G401 (cell line): ENCODE results near the gene TFEB. TPM values are rescaled to one million over a fixed set of nuclear protein-coding genes. Genes with fewer than 3 reads are reported as not detected.

Experiments
- DNase-seq: peaks from one replicate; pipeline ENCODE4 v3.0.0-alpha.2; 2015; ENCODE audit warnings: low spot score
- in situ Hi-C: cut with HindIII; loops from 2 replicates; pipeline ENCODE4 v1.10.0; 2016; ENCODE audit warnings: low sequenced_read_pairs, mixed read lengths
- total RNA-seq: library from RNA; depleted of rRNA; stranded (reverse); fragments of >200 nt; shearing (Covaris generic); gene quantifications from 2 replicates; pipeline ENCODE4 v1.2.3, GENCODE V29; 2014

The TFEB gene
- total RNA-seq, 1 experiment from 2014 or later = 9.8 TPM

GRCh38 chr6:41713650-41714291, 21.6 kb downstream of the TFEB start:
- in situ Hi-C loops = no loop called here
- DNase-seq = no peak

GRCh38 chr6:41713159-41713649, 22.2 kb downstream of the TFEB start:
- in situ Hi-C loops = no loop called here
- peak; percentile 88 for DNase-seq

GRCh38 chr6:41712651-41713103, 22.7 kb downstream of the TFEB start:
- in situ Hi-C loops = no loop called here
- DNase-seq = peak; percentile 83

- in situ Hi-C loops = no loop called here
- no peak for DNase-seq
Observed at GRCh38 chr6:41711323-41712038, 23.9 kb downstream of the TFEB start.

GRCh38 chr6:41709375-41709774, 26.0 kb downstream of the TFEB start:
- DNase-seq = no peak
- in situ Hi-C loops = no loop called here

- DNase-seq = no peak
- in situ Hi-C loops = no loop called here
Observed at GRCh38 chr6:41708856-41709255, 26.6 kb downstream of the TFEB start.

DNA sequence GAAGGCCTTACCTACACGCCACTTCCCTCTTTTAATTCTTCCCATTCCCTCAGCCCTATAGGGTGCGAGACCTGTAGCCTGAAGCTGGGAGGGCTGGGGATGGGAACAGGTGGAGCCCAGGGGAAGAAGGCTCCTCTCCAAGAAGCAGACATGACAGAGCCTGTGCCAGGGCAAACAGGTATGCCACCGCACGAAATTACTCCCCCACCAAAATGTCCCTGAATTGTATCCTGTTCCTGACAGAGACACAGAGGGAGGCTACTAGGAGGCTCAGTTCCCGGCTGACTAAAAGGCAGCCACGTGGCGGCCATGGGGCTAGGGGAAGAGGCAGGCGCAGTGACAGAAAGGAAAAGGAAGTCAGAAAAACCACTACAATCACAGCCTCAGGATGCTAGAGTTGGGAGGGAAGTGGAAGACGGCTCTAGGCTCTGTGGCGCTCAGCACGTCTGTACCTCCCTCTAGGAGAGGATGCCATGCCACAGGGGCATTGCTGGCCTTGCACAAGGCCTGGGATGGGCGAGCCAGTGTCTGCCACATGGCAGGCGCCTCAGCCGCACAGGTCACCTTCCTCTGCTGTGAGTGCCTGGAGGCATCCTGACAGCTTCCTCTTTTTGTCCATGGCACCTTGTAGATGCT, 27.7 kb downstream of the TFEB start:
- in situ Hi-C loops = no loop called here
- peak; percentile 75 for DNase-seq

GRCh38 chr6:41706876-41707564, 28.4 kb downstream of the TFEB start:
- peak; percentile 30 for DNase-seq
- in situ Hi-C loops = no loop called here

DNA sequence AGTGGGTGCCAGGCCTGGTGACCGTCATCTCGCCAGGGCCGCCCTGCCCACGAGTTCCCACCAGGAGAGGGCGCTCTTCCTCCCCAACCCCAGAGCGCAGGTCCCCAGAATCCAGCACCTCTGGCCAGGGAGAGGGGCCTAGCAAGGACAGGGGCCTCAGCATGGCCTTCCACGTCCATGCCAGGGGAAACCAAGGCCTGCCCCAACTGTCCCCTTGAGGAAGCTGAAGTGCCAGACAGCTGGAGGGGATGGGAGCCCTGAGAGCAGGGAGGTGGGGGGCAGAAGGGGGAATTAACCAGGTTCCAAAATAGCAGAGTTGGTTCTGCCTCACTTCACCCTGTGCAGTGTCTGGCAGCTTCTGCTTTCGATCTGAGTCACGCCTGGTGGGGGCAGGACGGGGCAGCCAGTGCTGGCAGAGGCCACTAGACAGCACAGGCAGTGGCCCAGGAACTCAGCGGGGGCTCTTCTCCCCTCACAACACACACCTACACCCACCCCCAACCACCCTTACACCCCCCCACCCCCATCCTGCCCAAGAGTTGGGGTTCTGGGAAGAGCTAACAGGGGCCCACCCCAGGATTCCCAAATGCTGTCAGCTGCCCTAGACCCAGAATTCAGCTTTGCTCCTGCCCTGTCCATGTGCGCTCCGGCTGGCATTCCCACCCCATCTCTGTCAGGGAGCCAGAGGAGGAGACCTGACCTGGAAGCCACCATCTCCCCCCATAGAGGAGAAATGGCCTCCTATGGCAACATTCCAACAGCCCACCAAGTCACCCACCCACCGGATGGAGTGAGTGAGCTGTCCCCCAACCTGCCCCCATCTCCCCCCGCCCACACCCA, 29.2 kb downstream of the TFEB start:
- DNase-seq = peak; percentile 36
- in situ Hi-C loops = no loop called here

DNA sequence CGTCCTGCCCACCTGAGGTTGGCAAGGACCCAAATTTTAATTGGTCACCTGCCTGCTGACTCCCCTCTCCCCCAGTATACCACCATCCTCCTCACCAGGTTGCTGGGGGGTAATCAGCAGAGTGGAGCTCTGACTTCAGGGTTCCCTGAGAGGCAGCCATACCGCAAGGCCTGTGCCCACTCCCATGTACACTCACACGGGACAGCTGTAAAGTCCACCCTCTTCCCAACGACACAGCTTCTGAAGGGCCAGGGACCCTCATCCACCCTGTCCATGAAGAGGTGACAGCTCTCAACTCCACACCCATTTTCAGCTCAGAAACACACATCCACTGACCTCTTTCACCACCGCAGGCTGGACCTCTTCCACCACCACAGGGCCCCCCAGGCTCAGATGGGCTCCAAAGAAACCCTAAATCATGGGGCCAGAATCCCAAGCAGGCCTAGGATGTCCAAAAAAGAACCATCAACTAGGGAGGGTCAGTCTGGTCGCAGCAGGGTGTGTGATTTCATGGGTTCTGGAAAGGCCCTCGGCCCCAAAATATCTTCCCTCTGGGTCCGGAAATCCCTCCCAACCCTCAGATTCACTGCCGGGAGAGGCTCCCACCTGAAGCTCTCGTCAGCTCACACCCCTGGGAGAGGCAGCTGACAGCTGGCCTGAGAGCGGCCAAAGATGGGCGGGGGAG, 30.0 kb downstream of the TFEB start:
- no peak for DNase-seq
- in situ Hi-C loops = no loop called here

- DNase-seq = no peak
- in situ Hi-C loops = no loop called here
Observed at GRCh38 chr6:41704656-41705310, 30.6 kb downstream of the TFEB start.

DNA sequence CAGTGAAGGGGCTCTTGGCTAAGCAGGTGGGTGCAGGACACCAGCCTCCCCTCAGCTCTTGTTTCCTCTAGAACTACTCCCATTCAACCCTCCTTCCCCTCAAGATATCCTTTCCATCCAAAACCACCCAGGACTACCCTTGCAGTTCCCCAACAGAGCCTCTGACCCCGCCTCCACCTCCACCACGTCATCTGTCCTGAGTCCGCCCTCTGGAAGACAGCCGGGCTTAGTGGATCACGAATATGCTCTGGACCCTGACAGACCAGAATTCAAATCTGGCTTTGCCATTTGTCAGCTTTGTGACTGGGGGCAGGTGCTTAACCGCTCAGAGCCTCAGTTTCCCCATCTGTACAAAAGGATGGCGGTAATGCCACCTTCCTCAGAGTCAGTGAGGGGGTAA, 31.4 kb downstream of the TFEB start:
- in situ Hi-C loops = no loop called here
- DNase-seq = no peak

DNA sequence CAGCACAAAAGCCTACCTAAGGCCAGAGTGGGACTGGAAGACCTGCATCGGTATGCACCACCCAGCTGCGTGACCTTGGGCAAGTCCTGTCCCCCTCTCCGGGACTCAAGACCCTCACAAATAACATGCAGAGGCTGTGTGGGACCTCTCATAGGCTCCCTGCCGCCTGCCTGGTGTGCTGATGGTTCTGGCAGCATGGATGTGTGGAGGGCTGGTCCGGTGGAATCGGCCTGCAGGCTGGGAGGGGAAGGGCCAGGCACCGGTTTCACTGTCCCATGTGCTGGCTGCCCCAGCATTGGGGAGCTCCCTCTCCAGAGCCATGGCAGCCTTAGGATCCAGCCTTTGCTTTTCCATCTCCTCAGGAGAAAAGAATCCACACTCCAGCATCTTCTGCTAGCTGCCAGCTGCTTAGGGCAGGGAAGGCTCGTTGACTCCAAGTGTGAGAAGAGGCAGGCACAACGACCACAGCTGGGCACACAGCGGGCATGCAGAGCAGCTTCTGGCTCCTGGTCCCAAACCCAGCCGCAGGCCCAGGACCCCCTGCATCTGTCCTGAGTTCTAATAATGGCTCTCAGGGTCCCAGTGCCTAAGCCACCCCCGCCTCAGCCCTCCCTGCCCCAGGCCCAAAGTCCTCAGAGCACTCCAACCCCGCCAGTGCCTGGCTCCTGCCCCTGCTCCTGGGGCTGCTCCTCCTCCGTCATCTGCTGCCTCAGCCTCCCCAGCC, 32.5 kb downstream of the TFEB start:
- in situ Hi-C loops = no loop called here
- DNase-seq = no peak

- DNase-seq = no peak
- in situ Hi-C loops = no loop called here
Observed at GRCh38 chr6:41702089-41702745, 33.2 kb downstream of the TFEB start.

DNA sequence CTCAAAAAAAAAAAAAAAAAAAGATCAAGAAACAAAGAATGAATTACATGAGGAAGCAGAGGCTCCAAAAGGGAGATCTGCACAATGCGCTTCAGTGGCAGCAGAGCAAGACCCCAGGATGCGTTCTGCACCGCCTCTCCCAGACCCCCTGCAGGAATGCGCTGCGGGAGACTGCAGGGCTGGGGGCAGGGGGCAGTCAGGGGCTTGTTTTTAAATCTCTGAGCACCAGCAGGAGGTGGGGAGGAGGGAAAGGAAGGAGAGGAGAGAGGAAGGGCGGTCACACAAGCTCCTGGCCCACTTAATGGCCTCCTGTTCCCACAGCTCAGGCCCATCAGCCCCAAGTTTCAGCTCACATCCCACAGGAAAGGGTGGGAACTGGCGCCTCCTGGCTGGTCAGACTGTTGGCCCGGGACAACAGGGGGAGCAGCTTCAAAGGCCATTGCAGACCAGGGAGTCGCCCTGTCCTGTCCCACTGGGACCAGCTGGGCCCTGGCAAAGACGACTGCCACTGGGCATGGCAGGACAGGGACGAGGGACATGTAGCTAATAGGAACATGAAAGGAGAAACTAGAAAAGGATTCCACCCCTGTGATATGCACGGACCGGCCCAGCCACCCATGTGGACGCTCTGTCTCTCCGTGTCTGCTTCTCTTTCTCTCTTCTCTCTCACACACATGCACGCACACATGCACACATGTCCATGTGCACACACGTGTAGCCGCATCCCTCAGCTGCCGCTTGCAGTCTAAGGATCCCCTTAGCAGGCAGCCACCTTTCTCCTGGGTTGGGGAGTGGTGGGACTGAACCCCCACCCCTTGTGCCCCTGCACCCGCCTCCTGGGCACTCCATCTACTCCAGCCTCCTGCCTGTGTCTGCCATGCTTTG, 34.7 kb downstream of the TFEB start:
- no peak for DNase-seq
- in situ Hi-C loops = no loop called here

GRCh38 chr6:41699063-41699462, 36.3 kb downstream of the TFEB start:
- in situ Hi-C loops = no loop called here
- DNase-seq = no peak
